NB4 (cell line): Measurements from ENCODE around the gene KIF5C.

Experiments
- DNase-seq: peaks from one replicate; pipeline ENCODE4 v3.0.0; 2010; ENCODE audit warnings: low read depth
- H3K4me3 ChIP-seq: one replicate; pipeline ENCODE4 v1.5.1; 2011; ENCODE audit warnings: mild to moderate bottlenecking, low read depth, low read length, moderate library complexity
- CTCF ChIP-seq: IDR thresholded peaks from one replicate; pipeline ENCODE4 v1.5.1; 2012; ENCODE audit warnings: low read depth, low read length
- MYC ChIP-seq: IDR thresholded peaks from 2 replicates; pipeline ENCODE4 v1.6.1; 2011; ENCODE audit warnings: low read depth, low read length
- POLR2A ChIP-seq: IDR thresholded peaks from 2 replicates; pipeline ENCODE4 v1.6.1; 2011; ENCODE audit warnings: mild to moderate bottlenecking; ENCODE audit not compliant: insufficient read length; ENCODE audit errors: extremely low read depth
- TF ChIP-seq, protein P1 (sequence below): IDR thresholded peaks from 2 replicates; pipeline ENCODE4 v1.6.1; 2011; ENCODE audit warnings: low read depth, low read length

Gene KIF5C

GRCh38 chr2:149075853-149076252 lies 200.8 kb downstream of the KIF5C start:
- no peak overlapping the region for H3K4me3 ChIP-seq
- TF ChIP-seq CTCF (no peak), POLR2A (no peak), MYC (no peak)
- TF ChIP-seq, protein P1, sequence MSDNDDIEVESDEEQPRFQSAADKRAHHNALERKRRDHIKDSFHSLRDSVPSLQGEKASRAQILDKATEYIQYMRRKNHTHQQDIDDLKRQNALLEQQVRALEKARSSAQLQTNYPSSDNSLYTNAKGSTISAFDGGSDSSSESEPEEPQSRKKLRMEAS: no peak
- DNase-seq: no peak
